HG03064 (cell line): ENCODE measurements around the gene NFAT5.
"Not testable (repeated sequence)": the region's sequence is repeated elsewhere in the genome, so short reads cannot be mapped to it uniquely, and the experiment has no call there.

ENCODE experiments used
- ATAC-seq: cut with Tn5 transposase; IDR thresholded peaks from one replicate; pipeline ENCODE4 v1.9.1; 2021; ENCODE audit warnings: low read depth; ENCODE audit not compliant: unreplicated experiment

The NFAT5 gene, protein sequence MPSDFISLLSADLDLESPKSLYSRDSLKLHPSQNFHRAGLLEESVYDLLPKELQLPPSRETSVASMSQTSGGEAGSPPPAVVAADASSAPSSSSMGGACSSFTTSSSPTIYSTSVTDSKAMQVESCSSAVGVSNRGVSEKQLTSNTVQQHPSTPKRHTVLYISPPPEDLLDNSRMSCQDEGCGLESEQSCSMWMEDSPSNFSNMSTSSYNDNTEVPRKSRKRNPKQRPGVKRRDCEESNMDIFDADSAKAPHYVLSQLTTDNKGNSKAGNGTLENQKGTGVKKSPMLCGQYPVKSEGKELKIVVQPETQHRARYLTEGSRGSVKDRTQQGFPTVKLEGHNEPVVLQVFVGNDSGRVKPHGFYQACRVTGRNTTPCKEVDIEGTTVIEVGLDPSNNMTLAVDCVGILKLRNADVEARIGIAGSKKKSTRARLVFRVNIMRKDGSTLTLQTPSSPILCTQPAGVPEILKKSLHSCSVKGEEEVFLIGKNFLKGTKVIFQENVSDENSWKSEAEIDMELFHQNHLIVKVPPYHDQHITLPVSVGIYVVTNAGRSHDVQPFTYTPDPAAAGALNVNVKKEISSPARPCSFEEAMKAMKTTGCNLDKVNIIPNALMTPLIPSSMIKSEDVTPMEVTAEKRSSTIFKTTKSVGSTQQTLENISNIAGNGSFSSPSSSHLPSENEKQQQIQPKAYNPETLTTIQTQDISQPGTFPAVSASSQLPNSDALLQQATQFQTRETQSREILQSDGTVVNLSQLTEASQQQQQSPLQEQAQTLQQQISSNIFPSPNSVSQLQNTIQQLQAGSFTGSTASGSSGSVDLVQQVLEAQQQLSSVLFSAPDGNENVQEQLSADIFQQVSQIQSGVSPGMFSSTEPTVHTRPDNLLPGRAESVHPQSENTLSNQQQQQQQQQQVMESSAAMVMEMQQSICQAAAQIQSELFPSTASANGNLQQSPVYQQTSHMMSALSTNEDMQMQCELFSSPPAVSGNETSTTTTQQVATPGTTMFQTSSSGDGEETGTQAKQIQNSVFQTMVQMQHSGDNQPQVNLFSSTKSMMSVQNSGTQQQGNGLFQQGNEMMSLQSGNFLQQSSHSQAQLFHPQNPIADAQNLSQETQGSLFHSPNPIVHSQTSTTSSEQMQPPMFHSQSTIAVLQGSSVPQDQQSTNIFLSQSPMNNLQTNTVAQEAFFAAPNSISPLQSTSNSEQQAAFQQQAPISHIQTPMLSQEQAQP (N-terminal part only)

DNA sequence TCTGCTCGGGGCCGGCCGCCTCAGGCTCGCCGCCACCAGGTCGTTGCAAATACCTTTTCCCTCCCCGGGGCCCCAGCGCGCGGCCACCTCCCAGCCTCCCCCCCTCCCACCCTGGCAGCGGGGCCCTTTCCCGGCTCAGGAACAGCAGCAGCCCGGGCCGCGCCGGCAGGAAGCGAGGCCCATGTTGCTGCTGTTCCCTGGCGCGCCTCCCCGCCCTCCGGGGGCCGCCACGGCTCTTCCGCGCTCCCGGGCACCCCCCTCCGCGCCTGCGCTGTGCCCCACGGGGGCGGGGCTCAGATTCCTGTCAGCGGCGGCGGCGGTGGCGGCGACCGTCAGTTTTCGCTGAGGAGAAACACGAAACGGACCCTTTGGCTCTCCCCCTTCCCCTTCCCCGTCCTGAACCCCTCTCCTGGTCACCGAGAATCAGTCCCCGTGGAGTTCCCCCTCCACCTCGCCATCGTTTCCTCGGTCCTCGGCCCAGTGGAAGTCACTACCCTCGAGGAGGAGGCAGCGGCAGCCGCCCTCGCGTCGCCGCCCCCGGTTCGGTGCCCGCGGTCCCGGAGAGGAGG, at the start of gene NFAT5:
Gene NFAT5, plus strand, starts transcription at position 296 of the 569 bp plus-strand sequence. CDS start 336 bp downstream, outside the sequence.
- no peak for ATAC-seq

DNA sequence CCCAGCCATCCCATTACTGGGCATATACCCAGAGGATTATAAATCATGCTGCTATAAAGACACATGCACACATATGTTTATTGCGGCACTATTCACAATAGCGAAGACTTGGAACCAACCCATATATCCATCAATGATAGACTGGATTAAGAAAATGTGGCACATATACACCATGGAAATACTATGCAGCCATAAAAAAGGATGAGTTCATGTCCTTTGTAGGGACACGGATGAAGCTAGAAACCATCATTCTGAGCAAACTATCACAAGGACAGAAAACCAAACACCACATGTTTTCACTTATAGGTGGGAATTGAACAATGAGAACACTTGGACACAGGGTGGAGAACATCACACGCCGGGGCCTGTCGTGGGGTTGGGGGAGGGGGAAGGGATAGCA, 47.9 kb upstream of the NFAT5 start:
- not testable (repeated sequence) for ATAC-seq

DNA sequence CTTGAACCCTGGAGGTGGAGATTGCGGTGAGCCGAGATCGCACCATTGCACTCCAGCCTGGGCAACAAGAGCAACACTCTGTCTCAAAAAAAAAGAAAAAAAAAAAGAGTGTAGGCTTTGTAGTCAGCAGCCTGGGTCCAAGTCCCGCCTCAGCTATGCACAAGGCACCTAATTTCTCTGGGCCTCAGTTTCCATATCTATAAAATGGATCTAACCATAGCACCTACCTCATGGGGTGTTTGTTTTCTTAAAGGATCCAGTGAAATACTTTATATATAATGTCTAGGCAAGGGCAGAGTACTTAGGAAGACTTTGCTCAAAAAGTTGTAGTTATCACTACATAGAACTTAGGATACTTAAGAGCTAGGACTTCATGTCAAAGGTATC, 45.4 kb upstream of the NFAT5 start:
- ATAC-seq: no peak

DNA sequence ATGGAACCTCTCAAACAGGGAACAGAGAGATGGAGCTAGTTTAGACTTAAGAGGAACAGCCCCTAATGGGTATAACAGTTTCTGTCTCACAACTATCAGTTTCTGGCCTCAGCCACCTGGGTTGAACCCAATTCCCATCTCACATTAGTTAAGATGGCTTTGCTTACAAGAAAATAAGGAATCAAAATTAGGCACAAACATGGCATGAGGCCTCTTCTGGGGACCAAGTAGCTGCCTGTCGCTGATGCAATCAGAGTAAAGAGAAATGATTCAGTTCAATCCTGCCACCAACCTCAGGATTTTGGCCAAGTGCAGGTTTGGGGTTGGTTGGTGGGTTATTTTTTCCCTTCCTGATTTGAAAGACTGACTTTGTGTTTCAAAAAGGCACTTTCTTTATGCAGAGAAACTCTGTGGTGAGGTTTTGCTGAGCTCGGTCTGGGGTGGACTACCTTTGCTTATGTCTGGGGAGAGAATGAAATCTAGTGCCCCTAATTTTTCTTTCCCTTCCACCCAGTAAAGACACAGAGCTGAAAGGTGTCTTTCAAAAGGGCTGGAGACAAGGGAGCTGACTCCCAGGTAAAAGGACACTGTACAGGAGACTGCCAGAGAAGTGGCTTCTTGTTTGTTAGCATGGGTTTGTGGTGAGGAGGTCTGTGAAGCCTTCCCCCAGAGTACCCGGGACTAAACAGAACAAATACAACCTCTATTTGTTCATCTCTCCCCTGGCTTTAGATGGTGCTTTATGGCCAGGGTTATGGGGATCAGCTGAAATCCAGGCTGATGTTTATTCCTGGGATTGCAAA, 44.8 kb upstream of the NFAT5 start:
- no peak for ATAC-seq

DNA sequence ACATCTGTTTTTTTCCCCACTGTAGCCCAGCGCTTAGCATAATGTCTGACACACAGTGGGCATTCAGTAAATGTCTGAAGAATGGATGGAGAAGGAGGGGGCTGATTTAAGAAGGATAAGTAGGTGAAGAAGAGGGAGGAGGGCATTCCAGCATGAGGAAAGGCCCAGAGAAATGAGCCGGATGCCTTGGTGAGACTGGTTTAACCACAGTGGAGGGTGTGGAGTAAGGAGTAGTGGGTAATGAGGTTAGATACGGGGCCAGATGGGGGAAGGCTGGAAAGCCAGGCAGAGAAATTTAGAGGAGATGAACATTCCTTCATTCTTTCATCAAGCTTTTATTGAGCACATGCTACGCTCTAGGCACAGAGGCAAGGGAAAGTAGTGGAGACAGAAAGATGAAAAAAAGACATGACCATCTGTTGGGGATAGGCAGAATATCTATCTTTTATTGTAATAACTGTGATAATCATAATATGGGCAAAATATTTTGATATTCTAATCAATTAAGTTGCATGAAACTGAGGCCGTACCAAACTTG, 43.7 kb upstream of the NFAT5 start:
- ATAC-seq: no peak

DNA sequence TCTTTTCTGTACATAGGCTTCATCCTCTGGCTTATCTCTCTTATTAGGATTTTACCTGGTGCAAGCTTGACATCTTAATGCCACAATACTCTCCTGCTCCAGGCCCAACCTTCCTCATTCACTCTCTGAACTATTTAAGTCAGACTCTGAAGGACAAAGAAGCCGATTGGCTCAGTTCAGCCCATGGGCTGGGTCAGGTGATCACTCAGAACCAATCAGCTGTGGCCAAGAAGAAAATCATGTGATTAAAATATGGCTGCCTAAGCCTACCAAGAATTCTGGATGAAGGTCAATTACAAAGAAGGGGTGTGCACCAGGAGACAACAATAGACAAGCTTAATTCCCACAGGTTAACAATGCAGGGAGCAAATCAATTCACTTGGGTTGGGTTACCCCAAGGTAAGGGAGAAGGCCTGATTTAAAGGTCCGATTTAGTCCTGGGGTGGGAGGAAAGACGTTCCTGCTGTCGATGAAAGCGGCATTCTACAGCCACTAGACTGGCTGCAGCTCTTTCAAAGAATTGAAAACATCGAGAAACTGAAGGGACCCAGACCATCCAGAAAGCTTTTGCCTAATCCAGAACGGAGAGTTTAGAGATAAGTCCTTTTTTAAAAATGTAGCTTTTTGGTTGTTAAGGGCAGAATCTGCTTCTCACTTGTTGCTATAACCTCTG, 42.9 kb upstream of the NFAT5 start:
- no peak for ATAC-seq

DNA sequence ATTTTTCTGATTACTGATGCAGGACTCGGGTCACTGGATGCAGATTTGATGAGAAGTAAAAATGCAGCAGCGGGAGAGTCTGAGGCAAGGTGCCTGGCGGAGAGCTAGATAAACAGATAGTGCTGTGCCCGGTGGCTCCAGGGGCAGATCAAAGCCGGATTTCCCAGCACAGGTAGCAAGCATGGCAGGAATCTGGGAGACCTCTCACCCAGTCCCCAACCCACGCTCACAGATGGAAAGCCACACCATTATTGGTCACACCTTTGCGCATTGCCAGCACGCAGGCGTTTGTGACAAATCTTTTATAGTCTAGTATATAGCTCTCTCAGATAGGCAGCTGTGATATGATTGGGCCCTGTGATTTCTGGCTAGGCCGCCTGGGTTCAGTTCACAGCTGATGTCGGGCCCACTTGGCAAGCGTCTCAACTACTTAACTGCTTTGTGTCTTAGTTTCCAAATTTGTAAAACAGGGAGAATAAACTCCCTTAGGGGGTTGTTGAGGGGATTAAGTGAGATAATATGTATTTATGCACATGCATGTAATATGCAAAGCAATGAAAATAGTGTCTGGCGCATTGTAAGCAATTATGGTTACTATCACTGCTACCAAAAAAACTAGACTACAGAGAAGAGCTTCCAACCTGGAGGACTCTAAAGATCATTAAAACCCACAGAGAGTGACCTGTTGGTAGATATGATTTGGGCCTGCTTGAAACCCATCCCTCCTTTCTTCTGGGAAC, 42.0 kb upstream of the NFAT5 start:
- ATAC-seq: no peak

DNA sequence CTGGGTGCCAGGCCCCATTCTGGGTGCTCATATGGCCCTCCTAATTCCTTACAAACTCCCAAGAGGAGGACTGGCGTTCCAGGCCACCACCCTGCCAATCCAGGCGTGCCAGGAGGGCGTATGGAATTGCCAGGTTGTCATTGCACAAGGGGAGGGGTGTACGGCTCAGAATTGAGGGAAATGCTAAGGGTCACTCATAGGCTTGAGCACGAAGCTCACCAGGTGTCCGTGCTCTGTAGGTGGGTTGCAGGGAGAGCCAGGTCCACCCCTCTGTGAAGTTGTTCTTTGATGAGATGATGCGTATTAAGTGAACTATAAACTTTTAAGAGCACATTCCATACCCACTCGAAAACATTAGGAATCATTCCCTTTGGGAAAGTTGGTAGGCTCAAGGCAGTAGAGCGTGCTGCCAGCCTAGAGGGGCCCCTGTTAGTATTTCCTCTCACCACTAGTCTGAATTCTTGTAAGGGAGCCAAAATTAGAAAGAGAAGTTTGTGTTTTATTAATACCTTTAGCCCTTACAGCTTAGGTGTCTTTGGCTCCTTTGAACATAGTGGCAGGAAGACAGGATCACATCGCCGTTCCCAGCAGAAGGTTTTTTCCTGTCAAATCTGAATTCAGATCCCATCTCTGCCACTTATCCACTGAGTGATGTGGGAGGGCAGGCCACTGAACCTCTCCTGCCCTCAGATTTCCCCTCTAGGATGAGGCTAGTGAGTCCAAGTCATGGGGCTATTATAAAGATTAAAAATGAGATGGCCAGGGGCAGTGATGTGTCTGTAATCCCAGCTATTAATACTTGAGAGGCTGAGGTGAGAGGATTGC, 38.7 kb upstream of the NFAT5 start:
- no peak for ATAC-seq

DNA sequence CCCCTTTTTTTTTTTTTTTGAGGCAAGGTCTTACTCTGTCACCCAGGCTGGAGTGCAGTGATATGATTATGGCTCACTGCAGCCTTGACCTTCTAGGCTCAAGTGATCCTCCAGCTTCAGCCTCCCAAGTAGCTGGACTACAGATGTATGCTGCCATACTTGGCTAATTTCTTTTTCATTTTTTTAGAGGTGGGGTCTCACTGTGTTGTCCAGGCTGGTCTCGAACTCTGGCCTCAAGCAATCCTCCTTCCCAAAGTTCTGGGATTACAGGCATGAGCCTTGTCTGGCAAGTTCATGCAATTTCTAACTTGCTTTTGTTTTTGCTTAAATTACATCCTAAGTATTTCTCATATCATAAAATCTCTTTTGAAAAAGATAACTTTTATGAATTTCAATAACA, 33.8 kb upstream of the NFAT5 start:
- no peak for ATAC-seq

DNA sequence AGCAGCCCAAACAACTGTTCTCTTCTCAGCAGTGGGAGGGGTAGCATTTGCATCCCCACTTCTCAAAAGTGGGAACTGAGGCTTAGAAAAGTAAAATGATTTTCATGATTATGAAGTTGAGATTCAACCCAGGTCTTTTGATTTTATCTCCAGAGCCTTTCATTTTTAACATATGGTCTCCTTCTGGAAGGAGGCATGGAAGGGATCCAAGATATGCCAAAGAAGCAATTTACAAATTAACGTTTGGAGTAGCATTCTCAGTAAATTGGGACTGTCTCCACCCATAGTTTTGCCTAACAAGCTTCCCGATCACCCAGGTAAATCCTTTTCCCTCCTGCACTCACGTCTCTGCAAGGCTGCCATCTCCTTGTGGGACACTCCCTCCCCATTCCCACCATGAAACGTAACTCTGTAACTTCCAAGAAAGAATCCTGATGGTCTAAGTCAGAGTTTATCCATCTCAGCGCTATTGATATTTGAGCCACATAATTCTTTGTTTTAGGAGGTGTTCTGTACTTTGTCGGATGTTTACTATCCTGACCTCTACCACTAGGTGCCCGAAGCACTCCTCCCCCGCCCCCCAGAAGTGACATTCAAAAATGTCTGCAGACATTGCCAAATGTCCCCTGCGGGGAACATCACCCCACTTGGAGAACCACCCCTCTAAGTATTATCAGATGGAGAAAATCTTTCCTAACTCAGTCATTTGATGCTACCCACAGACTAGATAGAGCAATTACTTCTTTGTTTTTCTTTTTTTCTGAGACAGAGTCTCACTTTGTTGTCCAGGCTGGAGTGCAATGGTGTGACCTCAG, 32.9 kb upstream of the NFAT5 start:
- no peak for ATAC-seq

DNA sequence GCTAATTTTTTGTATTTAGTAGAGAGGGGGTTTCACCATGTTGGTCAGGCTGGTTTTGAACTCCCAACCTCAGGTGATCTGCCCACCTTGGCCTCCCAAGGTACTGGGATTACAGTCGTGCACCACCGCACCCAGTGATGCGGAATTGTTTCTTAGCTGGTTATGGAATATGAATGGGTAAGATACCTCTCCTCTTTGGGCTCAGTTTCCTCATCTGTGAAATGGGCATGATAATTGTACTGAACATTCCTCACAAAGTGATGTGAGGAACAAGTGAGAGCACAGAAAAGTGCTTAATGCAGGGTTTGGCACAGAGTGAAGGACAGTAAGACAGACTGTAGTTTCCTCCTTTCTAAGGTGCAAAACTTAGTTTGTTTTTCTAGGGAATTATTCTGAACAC, 31.0 kb upstream of the NFAT5 start:
- no peak for ATAC-seq

DNA sequence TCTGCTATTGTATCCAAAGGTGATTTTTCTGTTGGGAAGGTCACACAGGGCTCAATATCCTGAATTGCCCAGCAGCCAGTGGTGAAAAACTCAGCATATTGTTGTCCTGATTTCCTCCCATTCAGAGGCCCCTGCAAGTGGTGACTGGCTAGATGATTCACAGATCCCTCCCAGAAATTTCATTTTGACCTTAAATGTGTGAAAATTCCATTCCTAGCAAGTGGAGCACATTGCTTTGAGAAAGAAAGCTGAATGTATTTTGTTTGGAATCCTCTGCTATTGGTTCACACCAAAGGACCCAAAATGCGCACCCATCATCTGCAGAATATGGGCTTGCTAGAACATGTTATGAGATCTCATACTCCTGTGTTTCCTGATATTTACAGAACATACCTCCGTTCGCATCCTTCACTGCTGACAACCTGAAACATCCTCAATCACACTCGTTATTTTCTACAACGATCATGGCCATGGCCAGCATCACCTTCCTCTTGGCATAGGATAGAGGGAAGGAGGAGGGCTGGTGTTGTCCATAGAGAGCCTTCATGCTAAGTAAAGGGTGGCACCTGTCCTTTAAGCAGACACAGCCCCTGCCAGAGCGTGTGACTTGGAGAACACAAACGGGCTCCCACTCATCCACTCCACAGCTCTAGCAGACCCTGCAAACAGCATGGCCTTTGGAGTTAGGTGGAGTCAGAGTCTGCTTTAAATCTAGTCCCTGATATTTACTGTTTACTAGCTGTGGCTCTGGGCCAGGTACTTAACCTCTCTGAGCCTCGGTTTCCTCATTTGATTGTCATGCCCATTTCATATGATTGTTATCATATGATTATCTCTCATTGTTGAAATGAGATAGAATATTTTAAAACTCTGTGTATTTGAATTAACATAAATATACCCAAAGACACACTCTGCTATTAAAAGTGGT, 30.4 kb upstream of the NFAT5 start:
- ATAC-seq: no peak

DNA sequence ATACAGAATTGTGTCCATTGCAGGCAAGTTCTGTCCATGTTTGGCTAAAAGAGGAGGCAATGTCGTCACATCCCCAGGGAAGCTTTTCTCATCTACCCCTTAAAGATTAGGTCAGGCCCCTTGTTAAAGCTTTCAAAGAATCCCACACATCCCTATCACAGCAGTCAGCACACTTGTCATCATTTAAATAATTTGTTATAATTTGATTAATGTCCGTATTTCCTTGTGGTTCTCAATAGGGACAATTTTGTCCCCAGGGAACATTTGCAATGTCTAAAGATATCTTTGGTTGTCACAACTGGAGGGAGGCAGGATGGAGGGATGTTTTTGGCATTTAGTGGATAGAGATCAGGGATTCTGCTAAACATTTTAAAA, 28.1 kb upstream of the NFAT5 start:
- no peak for ATAC-seq

DNA sequence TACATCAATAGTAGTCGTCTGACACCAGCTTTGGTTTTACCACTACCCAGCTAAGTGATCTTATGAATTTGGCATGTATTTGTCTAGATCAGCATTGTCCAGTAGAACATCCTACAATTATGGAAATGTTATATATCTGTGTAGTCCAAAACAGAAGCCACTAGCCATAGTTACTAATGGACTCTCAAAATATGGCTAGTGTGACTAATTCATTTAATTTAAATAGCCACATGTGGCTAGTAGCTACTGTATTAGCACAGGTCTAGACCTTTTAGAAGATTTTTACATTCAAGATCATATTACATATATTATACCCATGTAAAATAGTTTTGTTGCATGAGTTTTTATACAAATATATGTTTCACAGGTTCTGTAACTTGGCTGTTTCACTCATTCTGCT, 27.0 kb upstream of the NFAT5 start:
- no peak for ATAC-seq

DNA sequence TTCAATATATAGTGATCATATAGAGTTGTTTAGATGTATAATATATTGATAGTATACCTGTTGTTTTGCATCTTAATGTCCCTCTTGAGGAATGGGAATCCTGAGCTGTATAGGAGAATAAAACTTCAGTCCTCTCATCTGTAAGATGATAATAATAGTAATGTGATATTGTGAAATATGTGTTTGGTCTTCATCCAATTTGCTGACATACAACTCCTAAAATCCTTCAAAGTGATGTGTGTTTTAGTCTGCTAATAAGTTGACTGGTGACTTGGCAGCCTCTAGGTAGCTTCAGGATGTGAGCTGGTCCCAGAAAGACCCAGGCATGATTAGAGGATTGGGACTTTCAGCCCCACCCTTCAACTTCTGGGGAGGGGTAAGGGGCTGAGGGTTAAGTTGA, 22.8 kb upstream of the NFAT5 start:
- ATAC-seq: no peak

DNA sequence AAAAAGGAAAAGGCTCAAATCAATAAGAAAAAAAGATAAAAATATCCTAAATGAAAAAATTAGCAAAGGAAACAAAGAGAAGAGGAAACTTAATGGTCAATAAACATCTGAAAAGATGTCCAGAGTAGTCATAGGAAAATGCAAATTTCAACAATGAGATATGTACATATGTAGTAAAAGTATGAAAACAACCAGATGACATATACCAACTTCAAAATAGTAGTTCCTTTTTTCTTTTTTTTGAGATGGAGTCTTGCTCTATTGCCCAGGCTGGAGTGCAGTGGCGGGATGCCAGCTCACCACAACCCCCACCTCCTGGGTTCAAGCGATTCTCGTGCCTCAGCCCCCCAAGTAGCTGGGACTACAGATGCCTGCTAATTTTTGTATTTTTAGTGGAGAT, 21.7 kb upstream of the NFAT5 start:
- ATAC-seq: no peak
